Stomach (tissue), 9 donors: ENCODE measurements around the gene TLR9. TPM values are rescaled to one million over a fixed set of nuclear protein-coding genes. Genes with fewer than 3 reads are reported as not detected.

Experiments
- DNase-seq, 2 donors: peaks; one replicate each; pipeline versions ENCODE4 v3.0.0 to v3.0.0-alpha.2; 2013 to 2019
- H3K27ac ChIP-seq, 5 donors: fragments of 200-600 bp in 4 of 5; sonication (generic) in 4 of 5; one replicate each; pipeline ENCODE4 v1.5.1; 2013 to 2019; ENCODE audit warnings: mild to moderate bottlenecking in 1 of 5, moderate library complexity in 1 of 5
- H3K27me3 ChIP-seq, 3 donors: fragments of 200-600 bp; sonication (generic); one replicate each; pipeline ENCODE4 v1.5.1; 2017 to 2019; ENCODE audit warnings: mixed run types in 1 of 3
- H3K36me3 ChIP-seq, 4 donors: fragments of 200-600 bp; sonication (generic); 1 replicate in 3 of 4; 2 replicates in 1 of 4; pipeline ENCODE4 v1.5.1; 2016 to 2019
- H3K4me1 ChIP-seq, 4 donors: fragments of 200-600 bp; sonication (generic); one replicate each; pipeline ENCODE4 v1.5.1; 2016 to 2019
- H3K4me3 ChIP-seq, 4 donors: fragments of 200-600 bp; sonication (generic) in 3 of 4; one replicate each; pipeline ENCODE4 v1.5.1; 2016 to 2019; ENCODE audit warnings: mild to moderate bottlenecking in 1 of 4
- H3K9me3 ChIP-seq, 4 donors: fragments of 200-600 bp; sonication (generic); one replicate each; pipeline ENCODE4 v1.5.1; 2016 to 2019
- EP300 ChIP-seq: sonication (generic); formaldehyde crosslinking; IDR thresholded peaks from one replicate; pipeline ENCODE4 v1.6.1; 2017; ENCODE audit warnings: antibody characterized with exemption
- POLR2A ChIP-seq, 4 donors: fragments of 450-650 bp; IDR thresholded peaks; one replicate each; pipeline ENCODE4 v1.6.1; 2016; ENCODE audit warnings: antibody characterized with exemption in 4 of 4, control low read depth in 2 of 4, mild to moderate bottlenecking in 1 of 4, moderate library complexity in 1 of 4
- POLR2AphosphoS5 ChIP-seq, 3 donors: sonication (generic); formaldehyde crosslinking; IDR thresholded peaks; one replicate each; pipeline ENCODE4 v1.6.1; 2016; ENCODE audit warnings: antibody characterized with exemption in 3 of 3
- WGBS, 5 donors: extraction: QIAGEN DNeasy Blood & Tissue Kit in 3 of 5; methylation state at CpG; one replicate each; pipeline versions ENCODE4 v1.1.5 to v1.1.7; 2013 to 2018; 5-methylcytosine and 5-hydroxymethylcytosine counted together
- intact Hi-C: fragments of 100-400 bp; cut with DNase I; formaldehyde crosslinking; loops from one replicate; pipeline ENCODE4 v1.15.1; 2023; ENCODE audit warnings: low total_unique reads
- polyA plus RNA-seq, 3 donors: library from polyadenylated mRNA; stranded (reverse); fragments of 200-250 nt; gene quantifications; one replicate each; pipeline ENCODE4 v1.2.3, GENCODE V29; 2013
- total RNA-seq, 5 donors: library from RNA; depleted of rRNA; stranded (reverse); fragments of >200 nt; gene quantifications; one replicate each; pipeline versions ENCODE4 v1.1.0 to v1.2.3, GENCODE V29; 2014 to 2016
- TF ChIP-seq, protein P1 (sequence below), 7 experiments: fragments of 450-650 bp in 4 of 7; fragments of 200-600 bp in 3 of 7; sonication (generic) in 3 of 7; IDR thresholded peaks; one replicate each; pipeline ENCODE4 v1.5.1; 2016 to 2019; ENCODE audit warnings: antibody characterized with exemption in 7 of 7, control low read depth in 2 of 7, mild to moderate bottlenecking in 1 of 7
- donor health status: healthy with polysubstance abuse.
- donor health status: Bipolar disorder and iron deficiency.
- donor health status: healthy.

TLR9 gene
- total and polyA plus RNA-seq, 8 donors: 0.18 TPM; not detected in 7

DNA sequence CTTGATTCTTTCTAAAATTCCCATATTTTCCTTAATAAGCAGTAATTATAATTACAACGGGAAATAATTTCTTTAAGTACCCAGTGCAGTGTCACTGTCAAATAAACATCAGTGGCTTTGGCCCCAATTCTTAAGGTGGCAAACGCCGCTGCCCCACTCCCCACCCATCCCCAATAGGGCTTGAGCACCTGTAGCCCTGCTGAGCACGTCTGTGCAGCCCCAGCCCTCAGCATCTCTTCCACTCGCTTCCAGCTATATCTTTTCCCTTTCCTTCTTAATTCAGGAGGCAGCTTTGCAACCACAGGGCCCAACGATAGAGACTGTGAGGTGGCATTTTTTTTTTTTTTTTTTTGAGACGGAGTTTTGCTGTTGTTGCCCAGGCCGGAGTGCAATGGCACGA is 29.2 kb upstream of the TLR9 start:
- H3K4me3 ChIP-seq: no peak overlapping the region
- DNase-seq: no peak
- H3K27me3 ChIP-seq: no peaks in the 10 kb centered on the region
- TF ChIP-seq, protein P1, sequence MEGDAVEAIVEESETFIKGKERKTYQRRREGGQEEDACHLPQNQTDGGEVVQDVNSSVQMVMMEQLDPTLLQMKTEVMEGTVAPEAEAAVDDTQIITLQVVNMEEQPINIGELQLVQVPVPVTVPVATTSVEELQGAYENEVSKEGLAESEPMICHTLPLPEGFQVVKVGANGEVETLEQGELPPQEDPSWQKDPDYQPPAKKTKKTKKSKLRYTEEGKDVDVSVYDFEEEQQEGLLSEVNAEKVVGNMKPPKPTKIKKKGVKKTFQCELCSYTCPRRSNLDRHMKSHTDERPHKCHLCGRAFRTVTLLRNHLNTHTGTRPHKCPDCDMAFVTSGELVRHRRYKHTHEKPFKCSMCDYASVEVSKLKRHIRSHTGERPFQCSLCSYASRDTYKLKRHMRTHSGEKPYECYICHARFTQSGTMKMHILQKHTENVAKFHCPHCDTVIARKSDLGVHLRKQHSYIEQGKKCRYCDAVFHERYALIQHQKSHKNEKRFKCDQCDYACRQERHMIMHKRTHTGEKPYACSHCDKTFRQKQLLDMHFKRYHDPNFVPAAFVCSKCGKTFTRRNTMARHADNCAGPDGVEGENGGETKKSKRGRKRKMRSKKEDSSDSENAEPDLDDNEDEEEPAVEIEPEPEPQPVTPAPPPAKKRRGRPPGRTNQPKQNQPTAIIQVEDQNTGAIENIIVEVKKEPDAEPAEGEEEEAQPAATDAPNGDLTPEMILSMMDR (IDR thresholded peaks at IDR 0.05): no peak
- intact Hi-C loops: no loop called here
- 72 to 81% (median 76%) methylated on average over 9 of the region's 9 CpGs for WGBS, 5 donors
- H3K4me1 ChIP-seq: peaks cover 7 to 48% (median 23%) of the 10 kb centered on the region in 4 donors
- peak overlapping the region in 1 of 5 donors; percentile 78 for H3K27ac ChIP-seq
- H3K36me3 ChIP-seq: peaks cover 73 to 100% (median 99%) of the 10 kb centered on the region in 4 donors
- no peaks in the 10 kb centered on the region for H3K9me3 ChIP-seq

DNA sequence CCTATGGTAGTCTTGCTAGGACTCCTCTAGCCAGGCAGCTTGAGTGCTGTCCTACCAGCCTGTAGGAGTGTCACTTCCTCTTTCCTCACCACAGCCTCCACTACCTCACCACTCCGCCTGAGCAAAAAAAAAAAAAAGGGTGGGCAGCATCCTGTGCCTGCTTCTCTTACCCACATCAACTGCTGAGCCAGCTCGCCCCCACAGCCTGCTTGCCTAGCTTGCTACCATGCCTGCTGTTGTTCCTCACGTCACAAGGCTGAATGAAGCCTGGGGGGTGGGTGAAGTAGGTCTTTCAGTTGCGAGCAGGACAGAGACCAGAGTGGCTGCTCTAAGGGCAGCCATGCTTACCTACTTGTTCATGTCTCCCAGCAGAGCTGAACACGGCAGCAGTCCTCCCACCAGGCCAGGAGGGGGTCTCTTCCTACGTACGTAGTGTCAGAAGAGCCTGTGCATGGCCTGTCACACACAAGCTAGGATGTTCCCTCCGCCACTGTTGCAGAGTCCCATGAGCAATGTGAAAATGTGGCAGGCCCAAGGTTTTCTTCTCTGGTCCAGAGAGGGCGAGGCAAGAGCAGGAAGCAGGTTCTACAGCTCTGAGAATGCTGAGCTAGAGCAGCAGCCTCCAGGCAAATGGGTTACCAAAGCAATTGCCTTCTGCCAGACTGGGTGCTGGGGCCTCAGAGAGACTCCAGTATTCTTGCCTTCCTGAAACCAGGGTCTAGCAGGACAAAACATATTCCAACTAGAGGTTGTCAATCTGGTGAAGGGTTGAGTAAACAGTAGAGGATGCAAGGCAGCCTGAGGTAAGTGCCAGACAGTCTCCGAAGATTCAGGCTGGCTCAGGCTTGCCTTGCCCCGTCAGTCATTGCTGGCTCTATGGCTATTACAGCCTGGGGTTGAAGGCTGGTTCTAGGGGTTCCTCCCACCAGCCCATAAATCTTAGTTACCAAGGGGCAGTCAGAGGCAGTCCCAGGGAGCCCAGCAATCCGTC is 28.2 kb upstream of the TLR9 start:
- peaks cover 63 to 100% (median 99%) of the 10 kb centered on the region in 4 donors for H3K36me3 ChIP-seq
- 62 to 77% (median 70%) methylated on average over 10 to 12 of the region's 12 CpGs for WGBS, 5 donors

DNA sequence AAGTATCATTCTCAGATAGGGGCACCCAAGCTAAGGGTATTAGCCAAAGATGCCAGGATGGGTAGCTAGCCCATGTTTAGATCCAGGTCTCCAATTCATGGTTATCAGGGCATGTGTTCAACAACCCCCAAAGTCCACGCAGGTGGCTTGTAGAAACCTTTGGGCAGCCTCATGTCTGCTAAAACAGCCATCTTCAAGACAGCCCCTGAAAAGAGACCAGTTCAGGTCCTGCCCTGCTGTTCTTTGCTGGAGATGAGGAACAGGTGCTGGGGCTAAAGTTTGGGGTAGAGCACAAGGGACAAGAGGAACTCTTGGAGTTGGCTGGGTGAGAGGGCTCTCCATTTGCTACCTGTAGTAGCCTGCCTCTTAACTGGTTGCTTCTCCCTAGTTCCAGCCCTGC is 24.7 kb upstream of the TLR9 start:
- H3K4me1 ChIP-seq: peaks cover 20 to 63% (median 37%) of the 10 kb centered on the region in 4 donors
- H3K27ac ChIP-seq: no peak overlapping the region
- 59 to 88% (median 64%) methylated on average over 1 of the region's 1 CpG for WGBS, 5 donors
- peaks cover 29 to 77% (median 73%) of the 10 kb centered on the region in 4 donors for H3K36me3 ChIP-seq
- TF ChIP-seq, protein P1 (IDR thresholded peaks at IDR 0.05): no peak
- no peak for TF ChIP-seq POLR2AphosphoS5 (IDR thresholded peaks at IDR 0.05)
- no peak for TF ChIP-seq POLR2A (IDR thresholded peaks at IDR 0.05)
- no peak for TF ChIP-seq EP300
- no peaks in the 10 kb centered on the region for H3K27me3 ChIP-seq
- H3K4me3 ChIP-seq: no peak overlapping the region
- intact Hi-C loops: no loop called here
- DNase-seq: no peak
- H3K9me3 ChIP-seq: no peaks in the 10 kb centered on the region

More for the DNA sequence above, 28.2 kb upstream of the TLR9 start:
- peak overlapping the region; percentile 19 to 78 (median 60) for H3K27ac ChIP-seq
- H3K27me3 ChIP-seq: no peaks in the 10 kb centered on the region
- TF ChIP-seq POLR2AphosphoS5 (IDR thresholded peaks at IDR 0.05): peak in 1 of 3 donors; percentile 32
- TF ChIP-seq, protein P1 (IDR thresholded peaks at IDR 0.05): no peak
- TF ChIP-seq EP300: no peak
- TF ChIP-seq POLR2A (IDR thresholded peaks at IDR 0.05): no peak
- intact Hi-C loops: no loop called here
- no peaks in the 10 kb centered on the region for H3K9me3 ChIP-seq
- peaks cover 7 to 42% (median 23%) of the 10 kb centered on the region in 4 donors for H3K4me1 ChIP-seq
- peak; percentile 48 to 78 for DNase-seq
- peak overlapping the region in 1 of 4 donors; percentile 13 for H3K4me3 ChIP-seq

DNA sequence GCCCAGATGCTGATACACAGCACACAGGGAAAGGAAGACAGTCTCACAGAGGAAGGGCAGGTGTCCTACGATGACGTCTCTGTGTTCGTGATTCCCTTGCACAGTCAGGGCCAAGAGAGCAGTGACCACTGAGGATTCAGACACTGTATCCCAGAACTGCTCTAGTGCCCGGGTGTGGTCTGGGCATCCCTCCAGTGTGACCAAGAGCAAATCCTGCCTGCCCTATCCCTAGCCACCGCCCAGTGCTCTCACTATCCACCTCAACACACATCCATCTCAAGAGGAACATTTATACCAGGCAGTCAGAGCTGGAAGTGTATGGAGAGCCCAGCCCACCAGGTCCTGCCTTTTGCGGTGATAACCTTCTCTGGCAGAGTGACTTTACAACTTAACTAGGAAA is 24.2 kb upstream of the TLR9 start:
- no peaks in the 10 kb centered on the region for H3K9me3 ChIP-seq
- WGBS, 5 donors: 66 to 85% (median 75%) methylated on average over 3 to 6 of the region's 6 CpGs
- no peak for TF ChIP-seq POLR2AphosphoS5 (IDR thresholded peaks at IDR 0.05)
- no peak for TF ChIP-seq EP300
- TF ChIP-seq, protein P1 (IDR thresholded peaks at IDR 0.05): no peak
- TF ChIP-seq POLR2A (IDR thresholded peaks at IDR 0.05): no peak
- no peak overlapping the region for H3K27ac ChIP-seq
- peaks cover 26 to 72% (median 69%) of the 10 kb centered on the region in 4 donors for H3K36me3 ChIP-seq
- no peaks in the 10 kb centered on the region for H3K27me3 ChIP-seq
- intact Hi-C loops: no loop called here
- no peak overlapping the region for H3K4me3 ChIP-seq
- H3K4me1 ChIP-seq: peaks cover 25 to 66% (median 39%) of the 10 kb centered on the region in 4 donors
- DNase-seq: no peak
